Measurements from ENCODE around the gene SYNM.
A peak's percentile ranks its signal among the peaks of the same experiment; 100 is the strongest.

The SYNM gene, protein sequence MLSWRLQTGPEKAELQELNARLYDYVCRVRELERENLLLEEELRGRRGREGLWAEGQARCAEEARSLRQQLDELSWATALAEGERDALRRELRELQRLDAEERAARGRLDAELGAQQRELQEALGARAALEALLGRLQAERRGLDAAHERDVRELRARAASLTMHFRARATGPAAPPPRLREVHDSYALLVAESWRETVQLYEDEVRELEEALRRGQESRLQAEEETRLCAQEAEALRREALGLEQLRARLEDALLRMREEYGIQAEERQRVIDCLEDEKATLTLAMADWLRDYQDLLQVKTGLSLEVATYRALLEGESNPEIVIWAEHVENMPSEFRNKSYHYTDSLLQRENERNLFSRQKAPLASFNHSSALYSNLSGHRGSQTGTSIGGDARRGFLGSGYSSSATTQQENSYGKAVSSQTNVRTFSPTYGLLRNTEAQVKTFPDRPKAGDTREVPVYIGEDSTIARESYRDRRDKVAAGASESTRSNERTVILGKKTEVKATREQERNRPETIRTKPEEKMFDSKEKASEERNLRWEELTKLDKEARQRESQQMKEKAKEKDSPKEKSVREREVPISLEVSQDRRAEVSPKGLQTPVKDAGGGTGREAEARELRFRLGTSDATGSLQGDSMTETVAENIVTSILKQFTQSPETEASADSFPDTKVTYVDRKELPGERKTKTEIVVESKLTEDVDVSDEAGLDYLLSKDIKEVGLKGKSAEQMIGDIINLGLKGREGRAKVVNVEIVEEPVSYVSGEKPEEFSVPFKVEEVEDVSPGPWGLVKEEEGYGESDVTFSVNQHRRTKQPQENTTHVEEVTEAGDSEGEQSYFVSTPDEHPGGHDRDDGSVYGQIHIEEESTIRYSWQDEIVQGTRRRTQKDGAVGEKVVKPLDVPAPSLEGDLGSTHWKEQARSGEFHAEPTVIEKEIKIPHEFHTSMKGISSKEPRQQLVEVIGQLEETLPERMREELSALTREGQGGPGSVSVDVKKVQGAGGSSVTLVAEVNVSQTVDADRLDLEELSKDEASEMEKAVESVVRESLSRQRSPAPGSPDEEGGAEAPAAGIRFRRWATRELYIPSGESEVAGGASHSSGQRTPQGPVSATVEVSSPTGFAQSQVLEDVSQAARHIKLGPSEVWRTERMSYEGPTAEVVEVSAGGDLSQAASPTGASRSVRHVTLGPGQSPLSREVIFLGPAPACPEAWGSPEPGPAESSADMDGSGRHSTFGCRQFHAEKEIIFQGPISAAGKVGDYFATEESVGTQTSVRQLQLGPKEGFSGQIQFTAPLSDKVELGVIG (N-terminal part only)

DNA sequence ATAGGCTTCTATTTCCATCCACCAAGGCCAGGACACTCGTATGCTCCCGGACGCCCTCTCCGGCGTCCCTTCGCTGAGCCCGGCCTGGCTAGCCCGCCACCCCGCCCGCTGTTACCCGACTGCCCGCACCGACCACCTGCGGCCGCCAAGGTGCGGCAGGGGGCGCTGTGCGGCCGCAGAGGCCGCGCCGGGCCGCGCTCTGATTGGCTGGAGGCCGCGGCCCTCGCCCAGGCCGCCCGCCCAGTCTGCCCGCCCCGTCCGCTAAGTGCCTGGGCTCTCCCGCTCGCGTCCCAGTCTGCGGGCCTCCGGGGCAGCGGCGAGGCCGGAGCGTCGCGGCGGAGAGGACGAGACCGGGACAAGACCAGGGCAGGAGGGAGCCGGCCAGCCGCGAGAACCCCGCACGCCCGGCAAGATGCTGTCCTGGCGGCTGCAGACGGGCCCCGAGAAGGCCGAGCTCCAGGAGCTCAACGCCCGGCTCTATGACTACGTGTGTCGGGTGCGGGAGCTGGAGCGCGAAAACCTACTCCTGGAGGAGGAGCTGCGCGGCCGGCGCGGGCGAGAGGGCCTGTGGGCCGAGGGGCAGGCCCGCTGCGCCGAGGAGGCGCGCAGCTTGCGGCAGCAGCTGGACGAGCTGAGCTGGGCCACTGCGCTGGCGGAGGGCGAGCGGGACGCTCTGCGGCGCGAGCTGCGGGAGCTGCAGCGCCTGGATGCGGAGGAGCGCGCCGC, at the start of gene SYNM:
TSS of gene SYNM (plus strand) at position 293 of the 726 bp plus-strand sequence. CDS start at position 413, 120 bp downstream.
- peaks cover 67% of the 10 kb centered on the region for H3K27me3 Mint-ChIP-seq (ENCODE audit: low read depth)
- H3K4me3 Mint-ChIP-seq = peak within 1 kb of the TSS; percentile 66 to 75 (median 66)
- H3K36me3 Mint-ChIP-seq (ENCODE audit: low read depth) = no peaks in the 10 kb centered on the region
- no peaks in the 10 kb centered on the region for H3K9me3 Mint-ChIP-seq
- H3K4me1 Mint-ChIP-seq = peaks cover 11% of the 10 kb centered on the region
- H3K27ac Mint-ChIP-seq = no peak within 1 kb of the TSS
- TF ChIP-seq, protein P1, sequence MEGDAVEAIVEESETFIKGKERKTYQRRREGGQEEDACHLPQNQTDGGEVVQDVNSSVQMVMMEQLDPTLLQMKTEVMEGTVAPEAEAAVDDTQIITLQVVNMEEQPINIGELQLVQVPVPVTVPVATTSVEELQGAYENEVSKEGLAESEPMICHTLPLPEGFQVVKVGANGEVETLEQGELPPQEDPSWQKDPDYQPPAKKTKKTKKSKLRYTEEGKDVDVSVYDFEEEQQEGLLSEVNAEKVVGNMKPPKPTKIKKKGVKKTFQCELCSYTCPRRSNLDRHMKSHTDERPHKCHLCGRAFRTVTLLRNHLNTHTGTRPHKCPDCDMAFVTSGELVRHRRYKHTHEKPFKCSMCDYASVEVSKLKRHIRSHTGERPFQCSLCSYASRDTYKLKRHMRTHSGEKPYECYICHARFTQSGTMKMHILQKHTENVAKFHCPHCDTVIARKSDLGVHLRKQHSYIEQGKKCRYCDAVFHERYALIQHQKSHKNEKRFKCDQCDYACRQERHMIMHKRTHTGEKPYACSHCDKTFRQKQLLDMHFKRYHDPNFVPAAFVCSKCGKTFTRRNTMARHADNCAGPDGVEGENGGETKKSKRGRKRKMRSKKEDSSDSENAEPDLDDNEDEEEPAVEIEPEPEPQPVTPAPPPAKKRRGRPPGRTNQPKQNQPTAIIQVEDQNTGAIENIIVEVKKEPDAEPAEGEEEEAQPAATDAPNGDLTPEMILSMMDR (IDR thresholded peaks at IDR 0.05; ENCODE audit: unreplicated experiment in 3 of 3) = peak; percentile 70 to 90 (median 80)

DNA sequence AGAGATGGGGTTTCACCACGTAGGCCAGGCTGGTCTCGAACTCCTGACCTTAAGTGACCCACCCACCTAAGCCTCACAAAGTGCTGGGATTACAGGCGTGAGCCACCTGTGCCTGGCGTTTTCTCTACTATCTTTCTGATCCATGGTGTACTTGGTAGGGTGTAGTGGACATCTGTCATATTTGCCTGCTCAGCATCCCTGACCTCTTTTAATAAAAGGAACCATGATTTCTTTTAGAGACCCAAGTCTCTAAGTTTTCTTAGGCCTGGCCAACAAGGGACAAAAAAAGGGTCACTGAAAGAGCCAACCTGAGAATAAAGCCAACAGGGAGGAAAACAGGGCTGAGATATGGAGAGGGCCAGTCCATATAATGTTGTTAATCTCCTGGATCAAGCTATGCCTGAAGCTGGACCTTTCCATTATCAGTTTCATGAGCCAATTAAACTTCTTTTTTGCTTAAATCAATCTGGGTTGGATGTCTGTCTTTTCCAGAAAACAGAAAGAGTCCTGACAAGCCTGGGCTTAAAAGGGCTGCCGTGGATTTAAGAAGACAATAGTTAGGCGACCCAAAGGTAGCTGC, 49.2 kb upstream of the SYNM start:
- Mint-ChIP-seq H3K36me3 (ENCODE audit: low read depth) (no peaks in the 10 kb centered on the region), H3K27ac (no peak overlapping the region), H3K27me3 (ENCODE audit: low read depth) (peaks cover 4% of the 10 kb centered on the region), H3K4me3 (no peak overlapping the region), H3K4me1 (peaks cover 4% of the 10 kb centered on the region), H3K9me3 (no peaks in the 10 kb centered on the region)
- TF ChIP-seq, protein P1 (IDR thresholded peaks at IDR 0.05; ENCODE audit: unreplicated experiment in 3 of 3) = no peak

DNA sequence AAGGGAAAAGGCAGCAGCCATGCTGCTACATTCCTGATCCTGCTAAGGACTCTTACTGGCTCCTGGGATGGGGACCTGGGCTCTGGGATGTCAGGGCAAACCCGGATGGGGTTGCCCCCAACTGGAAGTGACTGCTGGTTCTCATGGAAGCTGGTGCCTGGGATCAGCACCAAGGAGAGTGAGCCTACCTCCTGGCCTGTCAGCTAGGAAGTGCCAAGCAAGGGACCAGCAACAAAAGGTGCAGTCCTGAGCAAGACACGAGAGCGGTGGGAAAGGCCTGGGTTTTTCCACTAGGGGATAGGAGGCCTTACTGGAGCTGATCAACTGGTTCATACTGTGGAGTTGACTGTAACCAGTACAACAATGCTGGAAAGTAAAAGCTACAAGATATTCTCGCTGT, 47.9 kb upstream of the SYNM start:
- Mint-ChIP-seq H3K36me3 (ENCODE audit: low read depth) (no peaks in the 10 kb centered on the region), H3K27me3 (ENCODE audit: low read depth) (peaks cover 13% of the 10 kb centered on the region), H3K4me3 (peak overlapping the region; percentile 19 to 32 (median 31)), H3K9me3 (no peaks in the 10 kb centered on the region), H3K27ac (no peak overlapping the region), H3K4me1 (peaks cover 4% of the 10 kb centered on the region)
- TF ChIP-seq, protein P1 (IDR thresholded peaks at IDR 0.05; ENCODE audit: unreplicated experiment in 3 of 3) = no peak

DNA sequence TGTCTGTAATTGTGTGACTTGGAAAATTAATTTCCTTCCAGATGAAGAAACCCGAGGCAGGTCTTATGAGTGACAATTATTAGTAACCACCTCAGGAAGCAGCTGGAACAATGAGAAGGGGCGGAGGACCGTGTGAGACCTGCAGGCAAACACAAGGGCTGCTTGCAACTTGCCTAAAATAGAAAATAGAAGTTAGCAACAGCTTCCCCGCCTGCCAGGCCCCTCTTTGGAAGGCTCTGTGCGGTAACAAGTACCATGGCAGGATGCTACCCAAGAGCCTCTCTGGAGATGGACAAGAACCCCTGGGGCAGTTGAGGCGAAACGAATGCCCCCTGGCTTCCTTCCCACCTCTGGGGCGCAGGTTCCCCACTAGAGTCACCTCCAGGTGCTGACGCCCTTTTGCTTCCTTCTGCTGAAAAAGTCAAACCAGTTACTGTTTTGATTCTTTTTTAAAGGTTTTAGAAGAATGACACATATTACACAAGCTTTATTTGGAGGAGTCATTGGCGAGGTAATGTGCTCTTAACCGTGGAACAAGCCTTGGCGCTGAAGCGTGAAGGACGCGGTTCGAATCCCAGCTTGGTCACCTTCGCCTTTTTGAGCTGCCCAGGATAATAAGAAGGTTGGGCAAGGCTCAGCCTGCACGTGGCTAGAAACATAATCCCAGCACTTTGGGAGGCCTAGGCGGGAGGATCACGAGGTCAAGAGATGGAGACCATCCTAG, 47.0 kb upstream of the SYNM start:
- TF ChIP-seq, protein P1 (IDR thresholded peaks at IDR 0.05; ENCODE audit: unreplicated experiment in 3 of 3) = no peak
- H3K36me3 Mint-ChIP-seq (ENCODE audit: low read depth) = no peaks in the 10 kb centered on the region
- no peaks in the 10 kb centered on the region for H3K9me3 Mint-ChIP-seq
- peak overlapping the region in 2 of 3 experiments; percentile 80 to 82 for H3K27ac Mint-ChIP-seq
- peaks cover 4% of the 10 kb centered on the region for H3K4me1 Mint-ChIP-seq
- H3K27me3 Mint-ChIP-seq (ENCODE audit: low read depth) = peaks cover 17% of the 10 kb centered on the region
- peak overlapping the region; percentile 84 to 90 (median 89) for H3K4me3 Mint-ChIP-seq
